ENCODE data around the gene WWOX. TPM values are rescaled to one million over a fixed set of nuclear protein-coding genes. Genes with fewer than 3 reads are reported as not detected.

Gene WWOX
- total and polyA plus RNA-seq, 2 of the 4 experiments (the other 2 are of a cell fraction): 2.7 to 5.4 TPM

DNA sequence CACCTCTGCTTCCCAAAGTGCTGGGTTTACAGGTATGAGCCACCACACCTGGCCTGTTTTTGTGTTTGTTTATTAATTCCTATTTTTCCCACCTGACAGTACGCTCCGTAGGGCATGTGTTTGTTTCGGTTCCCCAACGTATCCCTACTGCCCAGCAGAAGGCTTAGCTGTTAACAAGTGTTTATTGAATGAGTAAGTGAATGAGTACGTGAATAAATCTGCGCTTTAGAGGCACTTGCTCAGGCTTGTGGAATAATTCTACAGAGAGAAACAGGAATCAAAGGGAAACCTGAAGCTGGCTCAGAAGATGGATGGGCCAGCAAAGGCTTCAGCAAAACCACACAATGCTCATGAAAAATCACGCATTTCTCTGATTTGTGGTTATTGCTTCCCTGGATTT lies 853.2 kb downstream of the WWOX start:
- Histone ChIP-seq H4K5ac (ENCODE audit: low read depth, low read length) (no peak overlapping the region), H2BK15ac (ENCODE audit: low read depth, low read length) (no peak overlapping the region), H3K27me3 (ENCODE audit: control insufficient read depth, insufficient read depth, low read length) (no peaks in the 10 kb centered on the region), H3K56ac (ENCODE audit: extremely low read depth, insufficient read depth, low read length) (no peak overlapping the region), H3K9ac (ENCODE audit: low read depth, low read length) (no peak overlapping the region), H3K9me1 (ENCODE audit: insufficient read depth, low read length) (no peaks in the 10 kb centered on the region), H4K8ac (ENCODE audit: low read depth in 2 of 2, low read length in 2 of 2) (no peak overlapping the region), H3K23ac (ENCODE audit: low read depth, low read length) (no peak overlapping the region), H2AK5ac (ENCODE audit: low read depth, low read length) (no peak overlapping the region), H2AK9ac (replicated peaks; ENCODE audit: low read depth, low read length, poor library complexity) (no peak overlapping the region), H4K91ac (ENCODE audit: insufficient read depth, low read depth, low read length) (no peak overlapping the region), H3K4me3 (ENCODE audit: insufficient read depth, low read depth, low read length) (no peak overlapping the region), H3K4me2 (ENCODE audit: low read depth, low read length) (no peak overlapping the region), H3K4me1 (ENCODE audit: control insufficient read depth, insufficient read depth, low read length) (no peaks in the 10 kb centered on the region), H3K4ac (ENCODE audit: low read depth, low read length) (no peak overlapping the region), H3K79me1 (ENCODE audit: low read depth in 1 of 2, low read length in 2 of 2) (no peaks in the 10 kb centered on the region), H4K20me1 (ENCODE audit: insufficient read depth, low read length) (no peaks in the 10 kb centered on the region), H2BK120ac (ENCODE audit: low read depth, low read length) (no peak overlapping the region), H3K36me3 (ENCODE audit: control insufficient read depth, insufficient read depth, low read length) (no peaks in the 10 kb centered on the region), H2AFZ (replicated peaks; ENCODE audit: low read length, poor library complexity) (no peak overlapping the region), H2BK5ac (ENCODE audit: low read depth, low read length, poor library complexity, severe bottlenecking) (no peak overlapping the region), H3K9me3 (ENCODE audit: control insufficient read depth, insufficient read depth, low read length) (peaks cover 34% of the 10 kb centered on the region), H3K18ac (ENCODE audit: low read depth, low read length) (no peak overlapping the region), H2BK20ac (ENCODE audit: low read depth, low read length) (no peak overlapping the region), H3K14ac (replicated peaks; ENCODE audit: low read depth, low read length) (no peak overlapping the region), H3K27ac (ENCODE audit: insufficient read depth, low read length) (no peak overlapping the region)
- no peak for ATAC-seq (ENCODE audit: low read depth)
- no CpG with 5 or more reads among the region's 7 CpGs for WGBS, 2 experiments (ENCODE audit: extremely low coverage in 2 of 2, insufficient read length in 1 of 2)
- in situ Hi-C loops (cut with MboI; ENCODE audit: low sequenced_read_pairs): no loop called here
- DNase-seq: no peak
- no TSS peak for BruUV-seq (replicated peaks)
- CTCF ChIA-PET: no interaction called here
- POLR2A ChIA-PET (ENCODE audit: unreplicated experiment): no interaction called here
- intact Hi-C loops (cut with micrococcal nuclease): no loop called here
- dilution Hi-C loops (cut with HindIII; ENCODE audit: low sequenced_read_pairs, unreplicated experiment): no loop called here
- TF ChIP-seq CHD1 (IDR thresholded peaks at IDR 0.05; ENCODE audit: low read depth, low read length) (no peak), POLR2A (IDR thresholded peaks at IDR 0.05; ENCODE audit: low read depth, low read length) (no peak), BHLHE40 (IDR thresholded peaks at IDR 0.05; ENCODE audit: low read depth, low read length) (no peak), MXI1 (IDR thresholded peaks at IDR 0.05; ENCODE audit: borderline replicate concordance, low read depth, low read length) (no peak), MAFK (IDR thresholded peaks at IDR 0.05; ENCODE audit: low read depth, low read length) (no peak), FOS (IDR thresholded peaks at IDR 0.05; ENCODE audit: low read depth, low read length) (no peak), SMC3 (IDR thresholded peaks at IDR 0.05; ENCODE audit: low read depth, low read length) (no peak), RAD21 (IDR thresholded peaks at IDR 0.05; ENCODE audit: low read length) (no peak), RFX5 (IDR thresholded peaks at IDR 0.05; ENCODE audit: low read depth, low read length) (no peak), CEBPB (IDR thresholded peaks at IDR 0.05; ENCODE audit: low read depth, low read length) (no peak), MAZ (IDR thresholded peaks at IDR 0.05; ENCODE audit: borderline replicate concordance, low read depth, low read length) (no peak), NFE2L2 (IDR thresholded peaks at IDR 0.05; ENCODE audit: low read depth, low read length) (no peak)
- TF ChIP-seq, protein P1, sequence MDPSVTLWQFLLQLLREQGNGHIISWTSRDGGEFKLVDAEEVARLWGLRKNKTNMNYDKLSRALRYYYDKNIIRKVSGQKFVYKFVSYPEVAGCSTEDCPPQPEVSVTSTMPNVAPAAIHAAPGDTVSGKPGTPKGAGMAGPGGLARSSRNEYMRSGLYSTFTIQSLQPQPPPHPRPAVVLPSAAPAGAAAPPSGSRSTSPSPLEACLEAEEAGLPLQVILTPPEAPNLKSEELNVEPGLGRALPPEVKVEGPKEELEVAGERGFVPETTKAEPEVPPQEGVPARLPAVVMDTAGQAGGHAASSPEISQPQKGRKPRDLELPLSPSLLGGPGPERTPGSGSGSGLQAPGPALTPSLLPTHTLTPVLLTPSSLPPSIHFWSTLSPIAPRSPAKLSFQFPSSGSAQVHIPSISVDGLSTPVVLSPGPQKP (IDR thresholded peaks at IDR 0.05; ENCODE audit: borderline replicate concordance, low read depth, low read length): no peak
- TF ChIP-seq, protein P2, sequence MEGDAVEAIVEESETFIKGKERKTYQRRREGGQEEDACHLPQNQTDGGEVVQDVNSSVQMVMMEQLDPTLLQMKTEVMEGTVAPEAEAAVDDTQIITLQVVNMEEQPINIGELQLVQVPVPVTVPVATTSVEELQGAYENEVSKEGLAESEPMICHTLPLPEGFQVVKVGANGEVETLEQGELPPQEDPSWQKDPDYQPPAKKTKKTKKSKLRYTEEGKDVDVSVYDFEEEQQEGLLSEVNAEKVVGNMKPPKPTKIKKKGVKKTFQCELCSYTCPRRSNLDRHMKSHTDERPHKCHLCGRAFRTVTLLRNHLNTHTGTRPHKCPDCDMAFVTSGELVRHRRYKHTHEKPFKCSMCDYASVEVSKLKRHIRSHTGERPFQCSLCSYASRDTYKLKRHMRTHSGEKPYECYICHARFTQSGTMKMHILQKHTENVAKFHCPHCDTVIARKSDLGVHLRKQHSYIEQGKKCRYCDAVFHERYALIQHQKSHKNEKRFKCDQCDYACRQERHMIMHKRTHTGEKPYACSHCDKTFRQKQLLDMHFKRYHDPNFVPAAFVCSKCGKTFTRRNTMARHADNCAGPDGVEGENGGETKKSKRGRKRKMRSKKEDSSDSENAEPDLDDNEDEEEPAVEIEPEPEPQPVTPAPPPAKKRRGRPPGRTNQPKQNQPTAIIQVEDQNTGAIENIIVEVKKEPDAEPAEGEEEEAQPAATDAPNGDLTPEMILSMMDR (conservative IDR thresholded peaks at IDR 0.05; ENCODE audit: low read depth, low read length): no peak
- TF ChIP-seq, protein P3, sequence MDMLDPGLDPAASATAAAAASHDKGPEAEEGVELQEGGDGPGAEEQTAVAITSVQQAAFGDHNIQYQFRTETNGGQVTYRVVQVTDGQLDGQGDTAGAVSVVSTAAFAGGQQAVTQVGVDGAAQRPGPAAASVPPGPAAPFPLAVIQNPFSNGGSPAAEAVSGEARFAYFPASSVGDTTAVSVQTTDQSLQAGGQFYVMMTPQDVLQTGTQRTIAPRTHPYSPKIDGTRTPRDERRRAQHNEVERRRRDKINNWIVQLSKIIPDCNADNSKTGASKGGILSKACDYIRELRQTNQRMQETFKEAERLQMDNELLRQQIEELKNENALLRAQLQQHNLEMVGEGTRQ (IDR thresholded peaks at IDR 0.05; ENCODE audit: low read depth, low read length): no peak
